HG03060 (cell line): ENCODE measurements around the gene BACE1-AS.
"Not testable (repeated sequence)": the region's sequence is repeated elsewhere in the genome, so short reads cannot be mapped to it uniquely, and the experiment has no call there.

Experiments
- ATAC-seq: cut with Tn5 transposase; IDR thresholded peaks from one replicate; pipeline ENCODE4 v1.9.1; 2021; ENCODE audit warnings: low read depth, moderate number of reproducible peaks; ENCODE audit not compliant: unreplicated experiment

Gene BACE1-AS

DNA sequence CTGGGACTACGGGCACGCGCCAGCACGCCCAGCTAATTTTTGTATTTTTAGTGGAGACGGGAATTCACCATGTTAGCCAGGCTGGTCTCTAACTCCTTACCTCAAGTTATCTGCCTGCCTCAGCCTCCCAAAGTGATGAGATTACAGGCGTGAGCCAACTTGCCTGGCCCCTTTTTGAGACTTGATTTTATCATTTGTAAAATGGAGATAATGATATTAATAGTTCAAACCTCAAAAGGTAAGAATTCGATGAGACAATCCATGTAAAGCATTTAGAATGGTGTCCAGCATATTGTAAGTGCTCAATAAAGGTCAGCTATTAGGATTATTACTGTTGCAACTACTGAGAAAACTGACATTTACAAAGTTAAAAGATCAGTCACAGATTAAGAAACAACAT is 27.6 kb downstream of the BACE1-AS start:
- ATAC-seq, result no peak

DNA sequence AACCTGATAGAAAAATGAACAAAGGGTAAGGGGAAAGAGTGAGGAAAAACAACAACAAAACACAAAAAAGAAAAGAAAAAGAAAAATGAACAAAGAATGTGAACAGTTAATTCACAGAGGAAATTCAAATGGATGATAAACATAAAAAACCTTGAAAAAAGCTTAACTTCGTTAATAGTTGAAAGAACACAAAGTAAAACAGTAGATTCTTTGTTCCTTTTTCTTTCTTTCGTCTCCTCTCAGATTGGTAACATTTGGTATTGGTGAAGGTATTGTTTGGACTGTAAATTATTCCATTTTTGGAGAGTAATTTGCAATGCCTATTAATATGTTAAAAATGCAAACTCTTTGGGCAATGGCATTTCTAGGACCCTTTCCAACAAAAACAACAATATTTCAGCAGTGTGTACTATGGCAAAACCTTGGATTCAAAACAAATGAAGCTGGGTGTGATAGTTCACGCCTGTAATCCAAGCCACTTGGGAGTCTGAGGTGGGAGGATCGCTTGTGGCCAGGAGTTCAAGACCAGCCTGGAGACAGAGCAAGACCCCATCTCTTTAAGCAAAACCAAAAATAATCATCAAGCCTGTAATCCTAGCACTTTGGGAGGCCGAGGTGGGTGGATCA is 28.2 kb downstream of the BACE1-AS start:
- ATAC-seq, result no peak

DNA sequence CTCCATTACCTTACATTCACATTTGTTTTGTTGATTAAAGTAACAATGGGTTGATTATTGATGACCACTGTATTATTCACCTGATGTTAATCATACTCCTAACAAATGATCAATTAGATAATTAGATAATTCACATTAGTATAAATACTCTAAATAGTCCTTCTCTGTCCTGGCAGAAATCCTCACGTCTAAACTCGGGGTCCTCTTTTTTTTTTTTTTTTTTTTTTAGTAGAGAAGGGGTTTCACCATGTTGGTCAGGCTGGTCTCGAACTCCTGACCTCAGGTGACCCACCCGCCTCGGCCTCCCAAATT is 36.1 kb downstream of the BACE1-AS start:
- not testable (repeated sequence) for ATAC-seq

DNA sequence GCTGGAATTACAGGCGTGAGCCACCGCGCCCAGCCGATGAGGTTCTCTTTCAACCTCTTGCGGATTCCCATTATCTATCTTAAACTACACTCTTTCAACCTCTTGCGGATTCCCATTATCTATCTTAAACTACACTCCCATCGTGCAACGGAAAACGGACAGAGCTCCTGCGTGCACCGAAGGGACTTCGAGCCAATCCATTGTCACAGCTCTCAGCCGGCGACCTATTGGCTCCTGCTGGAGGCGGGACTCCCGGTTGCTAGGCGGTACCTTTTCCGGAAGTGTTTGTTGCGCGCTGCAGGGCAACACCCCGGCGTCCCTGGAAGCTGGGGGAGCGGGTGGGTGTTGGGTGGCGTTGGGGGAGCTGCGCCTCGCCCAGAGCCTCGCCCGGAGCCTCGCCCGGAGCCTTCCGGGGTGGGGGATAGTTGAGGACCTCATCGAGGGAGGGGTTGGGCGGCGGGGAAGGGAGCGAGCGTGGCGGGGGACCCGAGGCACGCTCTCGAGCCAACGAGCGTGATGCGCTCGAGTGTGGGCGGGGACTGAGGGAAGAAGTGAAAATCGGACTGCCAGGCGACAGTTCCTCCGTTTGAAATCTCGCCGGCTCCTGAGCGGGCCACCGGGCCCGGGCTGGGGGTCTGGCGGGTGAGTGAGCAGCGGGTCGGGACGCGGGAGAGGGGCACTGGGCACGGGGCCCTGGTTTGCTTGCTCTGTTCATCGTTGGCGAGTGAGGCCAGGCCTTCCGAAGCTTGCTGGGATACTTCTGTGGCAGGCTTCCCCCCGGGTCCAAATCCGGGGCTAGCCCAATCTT is 36.6 kb downstream of the BACE1-AS start, which contains the start of gene CEP164:
TSS of gene CEP164 (plus strand) at position 288 of the 808 bp plus-strand sequence. CDS start 10,733 bp downstream, outside the sequence.
- ATAC-seq, result peak; percentile 84

DNA sequence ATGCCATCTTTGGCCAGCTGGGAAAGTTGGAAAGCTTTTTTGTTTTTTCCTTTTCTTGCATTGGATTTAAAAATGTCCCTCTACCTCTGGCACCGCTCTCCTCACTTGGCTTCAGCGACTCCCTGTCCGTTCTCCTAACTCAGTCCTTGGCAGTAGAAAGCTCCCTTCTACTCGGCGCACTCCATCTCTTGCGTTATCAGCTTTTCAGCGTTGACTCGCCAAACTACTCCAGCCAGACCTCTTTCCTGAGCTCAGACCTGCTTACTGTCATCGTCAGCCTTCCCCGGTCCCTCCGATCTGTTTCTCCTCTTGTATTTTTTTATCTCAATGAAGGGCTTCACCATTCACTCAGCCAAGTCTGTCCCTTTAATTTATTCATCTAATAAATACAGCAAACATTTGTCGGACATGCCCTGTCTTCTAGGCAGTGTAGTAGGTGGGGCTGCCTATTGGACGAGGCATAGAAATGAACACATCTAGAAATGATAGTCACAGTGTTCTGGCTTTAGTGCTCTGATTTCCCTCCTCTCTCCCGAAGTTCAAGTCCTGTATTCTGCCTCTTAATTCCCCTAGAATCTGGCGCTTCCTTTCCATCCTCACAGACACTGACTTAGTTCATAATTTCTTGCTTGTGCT is 37.3 kb downstream of the BACE1-AS start:
- ATAC-seq, result no peak

DNA sequence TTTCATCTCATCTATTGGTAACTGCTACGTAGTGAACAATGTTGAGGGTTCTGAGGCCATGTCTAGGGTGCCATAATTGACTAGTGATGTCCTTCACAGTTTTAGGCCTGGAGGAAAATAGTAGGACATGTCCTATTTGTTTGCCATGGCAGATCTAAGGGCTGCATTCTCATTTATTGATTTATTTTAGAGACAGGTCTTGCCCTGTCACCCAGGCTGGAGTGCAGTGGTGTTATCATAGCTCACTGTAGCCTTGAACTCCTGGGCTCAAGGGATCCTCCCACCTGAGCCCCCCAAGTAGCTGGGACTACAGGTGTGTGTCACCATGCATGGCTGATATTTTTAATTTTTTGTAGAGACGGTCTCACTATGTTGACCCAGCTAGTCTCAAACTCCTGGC is 41.7 kb downstream of the BACE1-AS start:
- no peak for ATAC-seq

DNA sequence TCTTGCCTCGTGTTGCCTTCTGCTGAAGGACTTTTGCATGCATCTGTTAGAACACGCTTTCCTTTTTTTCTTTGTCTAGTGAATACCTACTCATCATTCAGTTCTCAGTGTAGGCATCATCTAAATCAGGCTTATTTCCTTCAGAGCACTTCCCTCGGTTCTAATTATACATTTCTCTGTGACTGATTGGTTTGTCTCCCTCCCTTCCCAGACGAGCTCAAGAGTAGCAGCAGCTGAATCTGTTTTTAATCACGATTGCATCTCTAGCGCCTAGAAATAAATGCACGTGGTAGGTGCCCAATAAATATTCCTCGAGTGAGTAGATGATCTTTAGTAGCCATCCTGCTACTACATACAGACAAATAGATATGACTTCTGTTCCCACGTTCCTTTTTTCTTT is 42.8 kb downstream of the BACE1-AS start:
- no peak for ATAC-seq

DNA sequence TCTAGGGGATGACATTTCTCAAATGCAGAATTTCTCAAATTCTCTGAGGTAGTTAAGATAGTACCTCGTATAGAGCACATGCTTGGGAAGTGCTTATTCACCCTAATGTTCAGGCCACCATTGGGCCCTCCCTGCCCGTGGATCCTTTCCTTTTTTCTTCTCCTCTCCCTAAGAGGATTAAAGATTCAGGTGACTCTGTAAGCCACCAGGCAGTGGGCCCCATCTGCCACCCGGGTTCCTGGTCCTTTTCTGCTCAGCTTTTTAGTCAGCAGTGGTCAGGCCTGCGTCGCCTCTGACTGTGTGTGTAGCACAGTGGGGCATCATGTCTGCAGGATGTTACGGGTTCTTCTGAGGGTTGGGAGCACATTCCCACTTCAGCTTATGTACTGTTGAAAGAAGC is 43.8 kb downstream of the BACE1-AS start:
- ATAC-seq, result no peak

DNA sequence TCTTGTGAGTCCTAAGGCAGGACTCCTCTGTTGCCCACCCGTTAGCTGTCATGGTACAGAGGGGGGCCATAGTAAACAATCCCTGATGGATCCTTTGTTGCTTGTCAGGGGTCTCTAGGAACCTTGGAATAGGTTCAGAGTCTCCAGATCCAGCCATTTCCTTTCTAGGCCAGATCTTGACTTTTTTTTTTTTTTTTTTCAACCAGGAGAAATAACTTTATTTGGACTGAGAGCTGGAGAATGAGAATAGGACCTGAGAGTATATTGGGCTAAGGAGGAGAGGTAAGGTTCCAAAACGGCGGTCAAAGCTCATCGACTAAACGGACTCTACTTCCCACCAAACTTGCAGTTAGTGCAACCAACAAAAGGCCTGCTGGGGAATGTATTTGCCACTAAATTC is 44.3 kb downstream of the BACE1-AS start:
- no peak for ATAC-seq

DNA sequence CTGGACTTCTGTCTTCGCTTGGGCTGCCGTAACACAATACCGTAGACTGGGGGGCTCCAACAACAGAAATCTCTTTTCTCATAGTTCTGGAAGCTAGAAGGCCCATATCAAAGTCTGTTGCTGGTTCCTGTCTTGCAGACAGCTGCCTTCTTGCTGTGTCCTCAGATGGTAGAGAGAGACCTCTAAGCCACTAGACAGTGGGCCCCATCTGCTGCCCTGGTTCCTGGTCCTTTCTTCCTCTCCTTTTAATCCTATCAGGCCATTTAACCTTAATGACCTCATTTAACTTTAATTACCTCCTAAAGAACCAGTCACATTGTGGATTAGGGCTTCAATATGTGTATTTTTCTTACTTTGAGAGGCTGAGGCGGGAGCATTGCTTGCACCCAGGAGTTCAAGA is 45.9 kb downstream of the BACE1-AS start:
- no peak for ATAC-seq
